Ovary (tissue), 9 donors: ENCODE results near the gene GRK5. TPM values are rescaled to one million over a fixed set of nuclear protein-coding genes. Genes with fewer than 3 reads are reported as not detected.

Experiments
- DNase-seq, 5 donors: peaks; one replicate each; pipeline ENCODE4 v3.0.0-alpha.2; 2019 to 2020
- H3K27ac ChIP-seq, 2 donors: fragments of 200-600 bp; one replicate each; pipeline versions ENCODE4 v1.5.1 to v1.8.0; 2019 to 2022
- H3K27me3 ChIP-seq: fragments of 200-600 bp; one replicate; pipeline ENCODE4 v1.8.0; 2022
- H3K36me3 ChIP-seq: fragments of 200-600 bp; sonication (generic); one replicate; pipeline ENCODE4 v1.5.1; 2019
- H3K4me1 ChIP-seq: one replicate; pipeline ENCODE4 v1.8.1; 2013; ENCODE audit warnings: mild to moderate bottlenecking, moderate library complexity; ENCODE audit not compliant: insufficient read depth
- H3K4me3 ChIP-seq: fragments of 200-600 bp; sonication (generic); one replicate; pipeline ENCODE4 v1.5.1; 2017
- H3K9me3 ChIP-seq, 2 donors: fragments of 200-600 bp in 1 of 2; sonication (generic) in 1 of 2; one replicate each; pipeline versions ENCODE4 v1.5.1 to v1.8.1; 2013 to 2019; ENCODE audit warnings: mild to moderate bottlenecking in 1 of 2, moderate library complexity in 1 of 2
- CTCF ChIP-seq, 3 donors: fragments of 450-650 bp in 2 of 3; fragments of 200-600 bp in 1 of 3; IDR thresholded peaks; one replicate each; pipeline versions ENCODE4 v1.5.1 to v1.8.0; 2016 to 2022; ENCODE audit warnings: antibody characterized with exemption in 3 of 3, mild to moderate bottlenecking in 1 of 3
- EP300 ChIP-seq: sonication (generic); formaldehyde crosslinking; IDR thresholded peaks from one replicate; pipeline ENCODE4 v1.6.1; 2017; ENCODE audit warnings: antibody characterized with exemption
- POLR2A ChIP-seq: fragments of 450-650 bp; IDR thresholded peaks from one replicate; pipeline ENCODE4 v1.6.1; 2017; ENCODE audit warnings: antibody characterized with exemption, mild to moderate bottlenecking, moderate library complexity
- WGBS, 3 donors: extraction: QIAGEN DNeasy Blood & Tissue Kit in 1 of 3; methylation state at CpG; one replicate each; pipeline versions ENCODE4 v1.1.5 to v1.1.7; 2013 to 2017; 5-methylcytosine and 5-hydroxymethylcytosine counted together
- intact Hi-C, 4 donors: fragments of 100-400 bp; cut with DNase I; formaldehyde crosslinking; loops; one replicate each; pipeline versions ENCODE4 v1.11.0 to v1.15.1; 2022 to 2023
- polyA plus RNA-seq, 2 donors: library from polyadenylated mRNA; stranded (reverse); fragments of 200-250 nt in 1 of 2; fragments of 350-450 nt in 1 of 2; fragmentation: Illumina TruSeq in 1 of 2; extraction: RNeasy Lipid Tissue Mini Kit (QIAGEN cat#74804) in 1 of 2; gene quantifications; one replicate each; pipeline ENCODE4 v1.2.3, GENCODE V29; 2013 to 2014
- total RNA-seq, 7 donors: library from RNA; depleted of rRNA in 2 of 7; stranded (reverse); fragments of >200 nt in 2 of 7; fragmentation: NEBNext Ultra II Directional in 3 of 7; extraction: Animal tissue kit (Norgen Biotek cat#: 25700) in 3 of 7; gene quantifications; one replicate each; pipeline versions ENCODE4 v1.1.0 to v1.2.4, GENCODE V29; 2016 to 2023
- donor health status: DM: no; HTN: no; CAD: no; lungs with moderate emphysema.
- donor health status: DM: no; HTN: no; CAD: no.
- donor health status: Bipolar disorder and iron deficiency.
- donor health status: DM: yes; HTN: yes; CAD: no.
- donor health status: DM: no; HTN: no; CAD: no.
- donor health status: DM: yes; HTN: yes; CAD: no.

Gene GRK5
- total and polyA plus RNA-seq, 9 donors, result 10.0 to 115 (median 38.2) TPM

- 77 to 91% (median 84%) methylated on average over 11 of the region's 11 CpGs for WGBS, 3 donors
- no peaks in the 10 kb centered on the region for H3K9me3 ChIP-seq
- H3K4me3 ChIP-seq, result no peak overlapping the region
- no peak for DNase-seq
- no peak overlapping the region for H3K27ac ChIP-seq
- intact Hi-C loops, result no loop called here
- H3K27me3 ChIP-seq, result no peaks in the 10 kb centered on the region
- TF ChIP-seq POLR2A (no peak), EP300 (no peak), CTCF (IDR thresholded peaks at IDR 0.05) (no peak)
- peaks cover 10% of the 10 kb centered on the region for H3K4me1 ChIP-seq
- no peaks in the 10 kb centered on the region for H3K36me3 ChIP-seq
These were observed 285.8 kb downstream of the GRK5 start for GRCh38 chr10:119493155-119493554.

GRCh38 chr10:119494236-119495020 is 287.1 kb downstream of the GRK5 start:
- TF ChIP-seq POLR2A (no peak), EP300 (no peak), CTCF (IDR thresholded peaks at IDR 0.05) (no peak)

GRCh38 chr10:119495021-119495505 is 287.7 kb downstream of the GRK5 start:
- Histone ChIP-seq H3K4me3 (no peak overlapping the region), H3K36me3 (no peaks in the 10 kb centered on the region), H3K9me3 (no peaks in the 10 kb centered on the region), H3K27me3 (no peaks in the 10 kb centered on the region), H3K4me1 (peaks cover 8% of the 10 kb centered on the region), H3K27ac (peak overlapping the region in 1 of 2 donors; percentile 36)
- 82 to 83% (median 83%) methylated on average over 5 of the region's 5 CpGs for WGBS, 3 donors
- DNase-seq, result no peak
- TF ChIP-seq CTCF (IDR thresholded peaks at IDR 0.05), result no peak
- no peak for TF ChIP-seq POLR2A
- no peak for TF ChIP-seq EP300
- intact Hi-C loops, result no loop called here

More at GRCh38 chr10:119494236-119495020, 287.1 kb downstream of the GRK5 start:
- 17 to 25% (median 22%) methylated on average over 6 of the region's 6 CpGs for WGBS, 3 donors
- Histone ChIP-seq H3K27ac (peak overlapping the region in 1 of 2 donors; percentile 36), H3K27me3 (no peaks in the 10 kb centered on the region), H3K4me1 (peaks cover 10% of the 10 kb centered on the region), H3K4me3 (no peak overlapping the region), H3K9me3 (no peaks in the 10 kb centered on the region), H3K36me3 (no peaks in the 10 kb centered on the region)
- intact Hi-C loops, result no loop called here
- no peak for DNase-seq

- Histone ChIP-seq H3K36me3 (no peaks in the 10 kb centered on the region), H3K4me3 (no peak overlapping the region), H3K4me1 (peaks cover 8% of the 10 kb centered on the region), H3K9me3 (no peaks in the 10 kb centered on the region), H3K27me3 (no peaks in the 10 kb centered on the region), H3K27ac (peak overlapping the region in 1 of 2 donors; percentile 36)
- DNase-seq, result no peak
- no peak for TF ChIP-seq POLR2A
- no peak for TF ChIP-seq CTCF (IDR thresholded peaks at IDR 0.05)
- TF ChIP-seq EP300, result no peak
- 84 to 96% (median 89%) methylated on average over 3 of the region's 3 CpGs for WGBS, 3 donors
- intact Hi-C loops, result no loop called here
These were observed 288.2 kb downstream of the GRK5 start for GRCh38 chr10:119495545-119495944.
